NCI-H187 treated with DMSO at 0.1 percent for 48 hours (cell line): Measurements from ENCODE around the gene MRPL11.

Source experiments
- DNase-seq: peaks from one replicate; lab custom pipeline; 2025; lab: John Stamatoyannopoulos, UW

MRPL11 gene

GRCh38 chr11:66438504-66439466 lies at the start of gene MRPL11:
MRPL11 (minus strand) TSS chr11:66438848; CDS start chr11:66438754, 94 bp downstream.
- DNase-seq = peak; percentile 88

- DNase-seq = no peak
Observed at GRCh38 chr11:66484806-66485380, 46.2 kb upstream of the MRPL11 start.

GRCh38 chr11:66480117-66480938 lies 41.7 kb upstream of the MRPL11 start, which contains the start of gene DPP3:
DPP3 (plus strand) TSS chr11:66480434; CDS start chr11:66482201, 1,767 bp downstream.
- DNase-seq = peak; percentile 81

- DNase-seq = no peak
Observed at GRCh38 chr11:66479394-66480116, 40.9 kb upstream of the MRPL11 start.

GRCh38 chr11:66478729-66479393 lies 40.2 kb upstream of the MRPL11 start:
- no peak for DNase-seq

GRCh38 chr11:66477263-66478201 lies 38.9 kb upstream of the MRPL11 start:
- no peak for DNase-seq

GRCh38 chr11:66476841-66477251 lies 38.2 kb upstream of the MRPL11 start:
- no peak for DNase-seq

- DNase-seq = no peak
Observed at GRCh38 chr11:66476173-66476840, 37.7 kb upstream of the MRPL11 start.

- DNase-seq = no peak
Observed at GRCh38 chr11:66475349-66476172, 36.9 kb upstream of the MRPL11 start.

GRCh38 chr11:66473608-66474515 lies 35.2 kb upstream of the MRPL11 start:
- DNase-seq = no peak

- no peak for DNase-seq
Observed at GRCh38 chr11:66473167-66473566, 34.5 kb upstream of the MRPL11 start.

- no peak for DNase-seq
Observed at GRCh38 chr11:66472054-66472453, 33.4 kb upstream of the MRPL11 start.

GRCh38 chr11:66471142-66471541 lies 32.5 kb upstream of the MRPL11 start:
- no peak for DNase-seq

GRCh38 chr11:66470015-66470414 lies 31.4 kb upstream of the MRPL11 start:
- no peak for DNase-seq

- DNase-seq = no peak
Observed at GRCh38 chr11:66469441-66469840, 30.8 kb upstream of the MRPL11 start.

GRCh38 chr11:66468691-66469090 lies 30.0 kb upstream of the MRPL11 start:
- no peak for DNase-seq

- no peak for DNase-seq
Observed at GRCh38 chr11:66467756-66468155, 29.1 kb upstream of the MRPL11 start.
